ENCODE data around the gene SERPINA4.

The SERPINA4 gene

GRCh38 chr14:94542811-94543440, 18.3 kb upstream of the SERPINA4 start:
- no peak for DNase-seq

GRCh38 chr14:94543449-94544124, 17.7 kb upstream of the SERPINA4 start:
- no peak for DNase-seq

- DNase-seq = no peak
Observed at GRCh38 chr14:94544726-94545125, 16.5 kb upstream of the SERPINA4 start.

DNA sequence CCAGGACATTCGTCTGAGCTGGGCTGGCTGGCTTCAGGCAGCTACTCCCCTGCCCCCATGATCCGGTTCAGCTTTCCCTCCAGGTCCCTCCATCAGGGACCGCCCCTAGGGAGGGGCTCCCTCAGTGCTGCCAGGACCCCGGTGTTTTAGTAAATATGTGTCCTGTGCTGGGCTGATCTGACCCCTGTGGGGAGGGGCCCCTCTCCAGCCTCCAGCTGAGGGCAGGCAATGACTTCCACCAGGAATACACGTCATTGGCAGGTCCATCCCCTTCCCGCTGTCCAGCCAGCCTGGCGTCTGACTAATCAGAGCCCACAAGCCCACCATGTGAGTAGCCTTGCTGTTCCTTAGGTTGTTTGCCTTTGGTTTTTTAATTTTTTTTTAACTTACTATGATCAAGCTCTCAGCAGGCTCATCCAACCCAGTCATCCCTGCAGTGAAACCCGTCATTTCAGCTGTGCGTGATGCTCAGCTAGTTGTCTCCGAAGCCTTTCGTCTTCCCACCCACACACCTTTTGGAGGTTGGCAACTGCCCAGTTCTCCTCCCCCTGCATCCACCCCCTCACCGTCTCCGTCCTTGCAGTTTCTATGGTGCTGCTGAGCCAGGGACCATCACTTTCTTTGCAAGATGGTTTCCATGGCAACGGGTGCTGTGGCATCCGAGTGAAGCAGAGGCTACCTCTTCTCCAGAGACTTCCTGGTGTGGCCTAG, 16.0 kb upstream of the SERPINA4 start:
- no peak for DNase-seq

GRCh38 chr14:94547151-94547680, 14.0 kb upstream of the SERPINA4 start:
- no peak for DNase-seq

DNA sequence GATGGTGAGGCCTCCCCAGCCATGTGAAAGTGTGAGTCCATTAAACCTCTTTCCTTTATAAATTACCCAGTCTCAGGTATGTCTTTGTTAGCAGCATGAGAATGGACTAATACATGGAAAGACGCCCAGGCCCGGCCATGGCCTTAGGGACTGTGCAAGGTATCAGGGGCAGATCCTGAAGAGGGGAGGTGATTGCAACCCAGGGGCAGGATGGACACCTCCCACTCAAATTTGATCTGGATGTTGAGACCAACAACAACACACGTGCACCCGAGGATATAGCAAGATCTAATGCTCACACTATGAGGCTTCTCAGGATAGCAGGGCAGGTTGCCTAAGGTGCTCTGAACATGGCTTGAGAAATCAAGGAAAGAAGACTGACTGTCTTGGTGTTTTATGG, 13.5 kb upstream of the SERPINA4 start:
- no peak for DNase-seq

DNA sequence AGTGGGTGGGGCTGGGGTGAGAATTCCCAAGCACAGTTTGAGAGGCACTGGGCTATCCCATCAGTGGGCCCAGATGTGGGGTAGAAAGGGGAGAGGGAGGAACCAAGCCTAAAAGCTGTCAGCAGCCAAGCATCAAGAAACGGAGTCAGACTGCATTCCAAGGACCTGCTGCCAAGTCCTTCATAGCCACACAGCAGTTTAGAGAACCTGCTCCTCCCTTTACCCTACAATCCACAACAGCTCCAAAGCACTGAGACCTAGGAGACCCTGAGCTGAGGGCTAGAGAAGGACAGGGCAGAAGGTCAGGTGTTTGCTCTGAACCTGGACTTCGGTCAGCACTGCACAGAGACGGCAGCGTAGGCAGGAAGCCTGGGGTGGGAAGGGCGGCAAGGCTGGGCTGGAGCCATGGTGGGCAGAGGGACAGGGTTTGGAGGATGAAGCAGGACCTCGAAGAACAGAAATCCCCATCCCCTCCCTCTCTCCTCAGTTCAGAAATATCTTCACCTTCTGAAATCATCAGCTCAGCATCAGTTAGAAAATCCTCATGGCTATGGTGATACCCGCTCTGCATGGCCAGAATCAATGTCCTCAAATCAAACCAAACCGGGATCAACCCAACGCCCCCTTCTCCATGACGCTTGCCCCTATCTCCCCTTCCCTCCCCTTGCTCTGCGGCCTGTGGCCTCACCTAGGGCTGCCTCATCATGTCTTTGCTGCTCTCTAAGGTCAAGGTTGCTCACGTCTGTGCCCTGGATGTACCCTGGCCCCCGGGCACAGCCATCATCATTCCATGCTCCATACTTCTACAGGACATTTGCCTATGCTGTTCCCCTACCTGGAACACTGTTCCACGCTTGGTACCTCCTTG, 12.9 kb upstream of the SERPINA4 start:
- peak; percentile 13 for DNase-seq

GRCh38 chr14:94548999-94549985, 11.9 kb upstream of the SERPINA4 start:
- peak; percentile 84 for DNase-seq

- DNase-seq = peak; percentile 32
Observed at GRCh38 chr14:94550041-94550440, 11.2 kb upstream of the SERPINA4 start.

DNA sequence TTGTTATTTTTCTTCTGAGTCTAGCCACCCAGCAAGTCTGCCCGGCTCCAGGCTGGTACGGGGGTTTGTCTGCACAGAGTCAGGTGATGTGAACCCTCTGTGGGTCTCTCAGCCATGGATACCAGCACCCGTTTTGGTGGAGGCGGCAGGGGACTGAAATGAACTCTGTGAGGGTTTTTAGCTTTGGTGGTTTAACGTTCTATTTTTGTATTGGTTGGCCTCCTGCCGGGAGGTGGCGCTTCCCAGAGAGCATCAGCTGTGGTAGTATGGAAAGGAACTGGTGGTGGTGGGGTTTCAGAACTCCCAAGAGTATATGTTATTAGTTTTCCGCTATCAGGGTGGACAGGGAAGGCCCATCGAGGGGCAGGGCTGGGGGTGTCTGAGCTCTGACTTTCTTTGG, 5.3 kb upstream of the SERPINA4 start:
- DNase-seq = no peak

- DNase-seq = no peak
Observed at GRCh38 chr14:94557327-94557726, 3.9 kb upstream of the SERPINA4 start.

GRCh38 chr14:94558842-94559241, 2.4 kb upstream of the SERPINA4 start:
- no peak for DNase-seq

DNA sequence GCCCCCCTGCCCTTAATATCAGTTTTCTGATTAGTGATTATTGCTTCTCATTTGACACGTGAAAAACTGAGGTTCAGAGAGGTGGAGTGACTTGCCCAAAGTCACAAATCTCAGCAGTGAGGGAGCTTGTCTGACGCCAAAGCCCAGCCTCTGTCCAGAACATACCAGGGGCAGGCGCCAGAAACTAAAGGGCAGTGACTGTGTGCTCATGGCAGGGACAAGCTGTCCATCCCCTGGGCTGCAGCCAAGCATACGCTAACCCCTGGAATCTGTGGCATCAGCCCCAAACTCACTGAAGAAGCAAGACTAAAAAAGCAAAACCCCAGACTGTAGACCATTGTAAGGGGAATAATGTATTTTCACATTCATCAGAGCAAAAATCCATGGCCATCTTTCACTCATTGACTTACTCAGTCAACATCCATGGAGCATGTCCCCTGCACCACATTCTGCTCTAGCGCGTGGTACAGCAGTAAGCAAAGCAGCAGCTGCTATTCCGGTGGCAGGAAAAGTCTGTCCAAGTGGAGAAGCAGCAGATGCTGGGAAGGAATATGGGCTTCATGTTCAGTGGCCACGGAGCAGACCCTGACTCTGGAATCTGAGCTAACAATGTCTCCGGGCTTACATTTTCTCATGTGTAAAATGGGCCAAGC, 1.5 kb upstream of the SERPINA4 start:
- no peak for DNase-seq

DNA sequence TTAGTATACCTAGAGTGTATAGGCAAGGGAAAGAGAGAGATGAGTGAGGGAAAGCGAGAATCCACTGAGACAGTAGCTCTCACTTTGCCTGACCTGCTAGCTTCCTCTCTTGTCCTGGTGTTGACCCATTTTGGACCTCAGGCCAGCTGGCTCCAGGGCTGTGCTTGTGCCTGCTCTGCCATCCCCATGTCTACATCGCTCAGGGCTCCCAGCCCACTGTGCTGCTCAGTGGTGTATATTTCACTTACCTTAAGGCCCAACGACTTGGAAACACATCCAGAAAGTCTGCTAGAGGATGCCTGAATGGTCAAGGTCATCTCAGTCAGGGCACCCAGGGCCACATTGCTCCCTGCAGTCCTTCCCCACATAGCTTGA, 964 bp upstream of the SERPINA4 start:
- no peak for DNase-seq

DNA sequence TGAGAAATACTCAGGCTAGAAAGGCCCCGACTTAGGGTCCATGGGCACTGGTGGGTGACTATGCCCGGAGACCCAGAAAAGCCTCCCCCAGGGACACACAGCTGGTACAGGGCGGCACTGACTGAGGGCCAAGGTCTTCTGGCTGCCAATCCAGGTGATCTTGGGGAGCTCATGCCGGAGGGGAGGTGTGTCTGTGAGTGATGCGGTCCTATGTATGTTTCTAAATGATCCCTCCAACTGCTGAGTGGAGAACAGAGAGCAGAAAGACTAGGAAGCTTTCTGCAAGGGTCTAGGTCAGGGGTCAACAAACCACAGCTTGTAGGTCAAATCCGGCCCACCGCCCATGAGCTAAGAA, 391 bp downstream of the SERPINA4 start:
- DNase-seq = no peak

DNA sequence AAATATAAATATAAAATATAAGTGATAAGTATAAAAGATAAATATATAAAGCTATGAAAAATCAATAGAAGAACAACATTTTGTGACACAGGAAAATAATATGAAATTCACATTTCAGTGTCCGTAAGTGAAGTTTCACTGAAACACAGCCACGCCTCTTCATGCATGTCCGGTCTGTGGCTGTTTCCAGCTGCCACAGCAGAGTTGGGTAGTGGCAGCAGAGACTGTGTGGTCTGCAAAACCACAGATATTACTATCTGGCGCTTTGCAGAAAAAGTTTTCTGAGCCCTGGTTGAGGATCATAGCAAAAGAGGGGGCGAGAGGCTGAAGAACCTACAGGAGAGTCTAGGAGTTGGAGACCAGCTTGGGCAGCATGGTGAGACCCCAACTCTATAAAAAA, 780 bp downstream of the SERPINA4 start:
- DNase-seq = no peak

GRCh38 chr14:94562941-94563883, 2.0 kb downstream of the SERPINA4 start:
- no peak for DNase-seq

DNA sequence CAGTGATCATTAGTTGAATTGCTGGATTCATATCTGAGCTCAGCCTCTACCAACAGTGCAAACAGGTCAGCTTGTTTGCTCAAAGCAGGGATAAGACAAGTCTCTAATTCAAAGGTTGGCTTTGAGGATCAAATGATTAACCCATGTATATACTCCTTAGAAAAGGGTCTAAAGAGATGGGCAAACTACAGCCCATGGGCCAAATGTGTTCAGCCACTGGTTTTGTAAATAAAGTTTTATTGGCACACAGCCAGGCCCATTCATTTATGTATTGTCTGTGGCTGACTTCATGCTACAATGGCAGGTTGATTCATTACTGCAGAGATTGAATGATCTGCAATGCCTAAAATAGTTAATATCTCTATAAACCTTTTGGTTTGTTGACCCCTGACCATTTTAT, 3.1 kb downstream of the SERPINA4 start:
- no peak for DNase-seq

DNA sequence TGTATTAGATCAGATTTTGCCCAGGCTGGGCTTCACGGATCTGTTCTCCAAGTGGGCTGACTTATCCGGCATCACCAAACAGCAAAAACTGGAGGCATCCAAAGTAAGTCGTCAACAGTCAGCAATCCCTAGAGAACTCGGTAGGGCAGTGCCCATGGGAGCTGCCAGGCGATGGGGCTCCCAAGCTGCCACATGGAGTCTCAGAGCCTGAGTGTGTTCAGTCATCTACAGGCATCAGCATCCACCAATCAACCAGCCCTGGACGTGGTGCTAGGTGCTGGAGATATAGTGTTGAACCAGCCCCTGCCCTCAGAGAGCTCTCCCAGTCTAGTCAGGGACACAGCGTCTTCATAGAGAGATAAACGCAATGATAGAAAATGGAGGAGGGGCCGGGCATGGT, 6.9 kb downstream of the SERPINA4 start:
- no peak for DNase-seq

GRCh38 chr14:94569381-94570001, 8.2 kb downstream of the SERPINA4 start:
- DNase-seq = no peak
